ENCODE data around the gene TRIO.
A peak's percentile ranks its signal among the peaks of the same experiment; 100 is the strongest.

TRIO gene

DNA sequence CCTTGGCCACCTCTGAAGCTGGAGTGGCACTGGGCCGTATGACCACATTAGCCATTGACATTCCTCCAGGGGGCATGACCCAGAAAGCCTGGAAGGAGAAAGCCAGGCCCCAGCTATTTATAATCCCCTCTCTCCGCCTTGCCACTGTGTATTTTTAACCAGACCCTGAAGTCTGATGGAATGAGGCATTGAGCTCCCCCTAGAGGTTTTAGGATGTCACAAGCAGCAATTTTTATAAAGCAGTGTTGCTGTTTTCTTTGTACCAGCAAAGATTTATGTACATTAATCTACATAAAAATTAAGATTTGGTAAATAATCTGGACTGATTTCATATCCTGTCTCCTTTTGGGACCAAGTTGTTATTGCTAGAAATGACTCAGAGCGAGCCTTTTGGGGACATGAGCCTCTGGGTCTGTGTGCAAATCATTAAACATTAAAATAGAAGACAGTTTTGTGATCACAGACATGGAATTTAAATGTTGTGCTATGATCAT lies 127.1 kb downstream of the TRIO start:
- peak; percentile 87 for DNase-seq

DNA sequence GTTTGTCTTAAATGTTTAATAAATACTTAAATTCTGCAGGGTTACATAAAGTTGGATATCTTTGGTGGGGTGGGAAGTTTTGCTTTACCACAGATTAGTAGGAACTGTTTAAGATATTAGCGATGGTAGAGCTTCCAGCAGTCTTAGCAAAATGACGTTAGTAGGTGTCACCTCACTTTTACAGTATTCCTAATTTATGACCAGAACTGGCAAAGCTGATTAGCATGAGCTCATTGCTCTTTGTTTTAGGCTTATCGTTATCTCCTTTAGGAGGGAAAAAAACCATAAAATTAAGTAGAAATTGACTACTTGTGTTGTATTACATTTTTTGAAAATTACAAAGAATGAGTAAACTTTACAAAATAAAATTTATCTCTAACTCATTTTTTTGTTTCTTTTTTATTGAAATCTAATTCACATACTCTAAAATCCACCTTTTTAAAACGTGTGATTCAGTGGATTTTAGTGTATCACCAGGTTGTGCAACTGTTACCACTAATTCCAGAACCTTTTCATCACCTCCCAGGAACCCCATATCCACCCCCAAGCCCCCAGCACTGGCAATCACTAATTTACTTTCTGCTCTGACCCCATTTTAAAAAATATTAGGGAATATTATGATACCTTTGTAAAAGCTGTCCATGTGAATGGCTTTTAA lies 129.5 kb downstream of the TRIO start:
- no peak for DNase-seq

DNA sequence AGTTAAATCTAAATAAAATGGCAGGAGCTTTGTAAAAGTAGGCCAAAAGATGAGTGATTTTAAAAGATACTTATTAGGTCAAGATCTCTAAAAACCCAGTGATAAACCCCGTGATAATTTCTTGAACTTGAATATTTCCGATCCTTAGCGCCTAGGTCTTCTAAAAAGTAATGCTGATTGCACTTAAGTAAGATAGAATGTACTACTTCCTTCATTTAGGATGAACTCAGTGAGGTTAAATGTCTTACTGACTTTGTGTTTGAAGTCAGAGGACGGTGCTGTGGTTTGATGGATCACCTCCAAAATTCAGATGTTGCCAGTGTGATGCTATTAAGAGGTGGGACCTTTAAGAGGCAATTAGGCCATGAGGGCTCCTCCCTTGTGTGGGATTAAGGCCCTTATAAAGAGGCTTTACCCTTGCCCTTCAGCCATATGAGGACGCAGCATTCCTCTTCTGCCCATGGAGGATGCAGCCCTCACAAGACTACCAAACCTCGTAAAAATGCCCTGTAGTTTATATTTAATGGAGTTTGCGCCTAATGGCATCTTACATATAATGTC lies 130.1 kb downstream of the TRIO start:
- DNase-seq, result no peak

DNA sequence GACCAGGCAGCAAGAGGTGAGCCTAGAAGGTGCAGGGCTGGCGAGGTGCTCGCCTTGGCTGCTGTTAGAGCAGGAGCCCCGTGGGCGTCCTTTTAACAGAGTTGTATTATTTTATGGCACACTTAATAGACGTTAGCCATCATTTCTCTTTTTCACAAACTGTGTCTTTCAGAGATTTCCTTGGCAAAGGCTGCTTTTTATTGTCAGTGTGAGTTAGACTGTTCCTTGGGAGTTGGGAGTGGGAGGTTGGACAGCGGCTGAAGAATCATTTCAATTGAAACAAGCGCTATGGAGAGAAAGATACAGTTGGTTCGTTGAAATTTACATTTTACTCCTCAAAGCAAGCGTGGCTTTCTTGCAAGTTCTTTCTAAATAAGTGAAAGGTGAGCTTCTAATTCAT lies 133.2 kb downstream of the TRIO start:
- DNase-seq, result no peak

DNA sequence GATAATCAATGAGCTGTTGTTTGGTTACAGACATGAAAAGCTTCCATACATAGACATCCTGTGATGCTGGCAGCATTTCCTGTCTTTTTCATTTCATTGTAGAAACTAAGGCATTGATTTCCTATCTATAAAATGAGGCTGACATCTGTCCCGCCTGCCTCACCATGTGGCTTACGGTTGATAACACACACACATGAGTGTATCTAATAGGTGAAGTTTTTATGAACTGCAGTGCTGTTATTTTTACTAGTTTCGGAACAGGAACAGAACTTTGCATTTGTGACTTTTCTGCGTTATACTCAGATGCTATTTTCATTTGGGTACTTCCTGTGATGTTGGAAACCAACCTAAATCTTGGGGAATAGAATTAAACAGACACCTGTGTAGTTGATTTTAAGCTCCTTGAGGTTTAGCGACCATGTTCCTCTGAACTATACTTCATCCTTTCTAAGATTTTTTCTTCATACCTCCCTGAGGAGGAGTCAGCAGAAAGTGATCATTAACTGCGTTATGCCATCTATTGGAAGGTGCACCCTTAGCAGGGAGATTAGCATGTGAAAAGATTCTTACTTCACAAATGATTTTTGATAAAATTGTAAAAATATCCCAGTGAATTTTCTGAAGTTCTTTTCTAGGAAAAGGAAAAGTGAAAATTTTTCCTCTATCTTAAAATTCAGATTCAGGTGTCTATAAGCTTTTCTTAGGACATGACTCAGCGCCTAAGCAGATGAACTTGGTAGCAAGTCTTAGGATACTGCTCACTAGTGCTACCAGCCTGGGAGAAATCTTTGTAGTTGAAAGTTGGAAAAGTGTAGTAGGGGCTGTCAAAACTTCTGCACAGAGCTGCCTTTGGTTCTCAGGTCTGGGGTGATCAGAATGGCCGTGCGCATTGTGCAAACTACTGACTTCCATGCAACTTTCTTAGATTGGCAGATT lies 134.5 kb downstream of the TRIO start:
- peak; percentile 56 for DNase-seq

DNA sequence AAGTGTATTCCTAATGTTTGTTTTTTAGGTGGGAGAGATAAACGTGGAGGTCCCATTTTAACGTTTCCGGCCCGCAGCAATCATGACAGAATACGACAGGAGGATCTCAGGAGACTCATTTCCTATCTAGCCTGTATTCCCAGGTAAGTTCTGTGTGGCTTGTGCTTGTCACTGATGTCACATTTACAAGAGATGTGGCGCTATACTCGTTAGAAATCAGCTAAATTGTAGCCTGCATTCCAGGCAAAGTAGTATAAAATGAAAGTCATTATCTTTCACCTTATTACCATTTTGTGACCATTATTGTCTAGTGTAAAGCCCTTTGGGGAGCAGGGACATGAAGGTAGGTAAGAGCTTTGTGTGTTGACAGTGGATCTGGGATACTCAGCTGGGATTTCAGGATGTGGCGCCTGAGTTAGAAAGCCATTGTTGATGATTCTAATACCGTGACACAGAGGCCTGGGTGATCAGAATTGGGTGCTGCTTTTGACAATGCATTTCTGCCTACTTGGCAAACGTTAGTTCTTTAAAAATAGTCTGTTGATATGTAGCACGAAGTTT lies 137.2 kb downstream of the TRIO start:
- DNase-seq, result no peak

DNA sequence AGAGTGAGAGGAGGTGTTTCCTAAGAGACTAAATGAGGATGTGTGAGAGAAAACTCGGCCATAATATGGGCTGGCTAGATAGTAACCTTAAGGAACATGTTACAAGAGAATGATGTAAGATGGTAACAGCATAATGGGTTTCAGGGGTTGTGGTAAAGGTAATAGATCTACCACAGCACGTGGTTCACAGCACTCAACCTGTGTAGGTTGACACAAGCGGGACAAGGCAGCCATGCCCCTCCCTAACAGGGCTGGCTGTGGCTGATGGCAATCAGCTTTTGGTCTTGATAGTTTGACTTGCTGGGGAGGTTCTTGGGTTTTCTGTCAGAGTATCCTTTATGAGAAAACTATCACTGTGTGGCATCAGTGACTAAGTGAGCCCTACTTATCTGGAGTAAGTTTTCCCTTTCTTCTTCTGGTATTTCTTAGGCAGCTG lies 138.6 kb downstream of the TRIO start:
- peak; percentile 63 for DNase-seq

DNA sequence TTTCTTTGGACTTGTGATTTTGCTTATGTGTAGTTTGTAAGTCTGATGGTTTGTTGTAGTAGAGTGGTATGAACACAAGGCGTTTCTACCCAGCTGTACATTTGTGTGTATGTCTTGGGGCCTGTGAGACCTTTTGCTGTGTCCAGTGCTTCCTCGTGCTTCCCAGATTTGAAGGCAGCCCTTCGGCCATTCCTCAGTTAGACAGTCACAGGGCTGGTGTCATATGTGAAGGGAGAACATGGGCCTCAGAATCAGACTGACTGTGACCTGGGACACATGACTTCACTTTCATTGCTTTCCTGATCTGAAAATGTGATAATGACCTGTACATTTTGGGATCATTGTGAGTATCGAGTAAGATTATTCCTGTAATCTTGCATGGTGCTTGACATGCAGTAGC lies 140.0 kb downstream of the TRIO start:
- DNase-seq, result no peak

DNA sequence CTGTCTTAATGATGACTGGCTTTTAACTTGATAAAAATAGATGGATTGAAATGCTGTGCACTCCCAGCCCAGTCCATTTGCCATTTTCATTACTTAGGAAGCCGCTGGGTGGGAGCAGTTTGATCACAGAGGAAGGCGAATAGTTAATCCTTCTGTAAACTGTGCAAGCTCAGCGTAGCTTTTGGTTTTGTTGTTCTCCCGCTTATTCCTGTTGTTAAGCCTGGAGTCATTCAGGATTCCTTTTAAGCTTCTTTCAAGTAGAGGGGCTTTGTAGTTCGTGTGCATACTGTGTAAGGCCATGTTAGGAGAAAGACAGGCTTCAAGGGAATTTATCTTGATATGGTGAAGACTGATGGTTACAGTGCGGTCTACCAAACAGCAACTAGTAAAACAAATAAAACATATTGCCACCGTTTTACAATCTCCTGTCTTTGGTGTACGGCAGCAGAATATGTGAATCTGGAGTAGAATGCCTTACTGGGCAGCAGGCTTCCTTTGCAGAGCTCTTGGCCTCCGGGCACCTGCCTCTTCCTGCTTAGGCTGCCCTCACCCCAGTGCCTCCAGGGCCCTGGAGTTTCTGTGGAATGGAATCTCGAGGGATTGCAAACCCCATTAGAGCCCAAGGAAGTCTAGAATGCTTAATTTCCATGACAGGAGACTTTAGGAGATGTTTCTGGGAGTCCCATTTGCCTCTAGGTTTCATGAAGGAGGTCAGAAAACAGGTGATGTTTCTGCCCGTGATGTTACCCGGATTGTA lies 141.4 kb downstream of the TRIO start:
- no peak for DNase-seq

DNA sequence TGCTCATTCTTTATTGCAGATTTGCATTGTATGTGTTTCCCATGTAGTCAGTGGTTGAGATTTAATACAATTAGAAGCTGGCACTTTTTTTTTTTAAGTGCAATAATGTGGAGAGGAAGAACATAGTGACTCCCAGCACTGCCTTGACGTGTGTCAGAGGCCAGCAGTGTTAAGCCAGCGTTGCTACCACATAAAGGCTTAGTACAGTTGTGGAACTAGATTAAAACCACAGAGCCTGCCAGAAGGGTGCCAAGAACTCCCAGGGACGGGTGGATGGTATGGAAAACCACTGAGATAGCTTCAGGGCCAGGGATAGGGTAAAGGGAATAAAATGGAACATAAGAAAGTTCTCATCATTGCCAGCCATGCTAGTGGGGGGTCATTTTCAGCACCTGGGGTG lies 142.9 kb downstream of the TRIO start:
- no peak for DNase-seq

DNA sequence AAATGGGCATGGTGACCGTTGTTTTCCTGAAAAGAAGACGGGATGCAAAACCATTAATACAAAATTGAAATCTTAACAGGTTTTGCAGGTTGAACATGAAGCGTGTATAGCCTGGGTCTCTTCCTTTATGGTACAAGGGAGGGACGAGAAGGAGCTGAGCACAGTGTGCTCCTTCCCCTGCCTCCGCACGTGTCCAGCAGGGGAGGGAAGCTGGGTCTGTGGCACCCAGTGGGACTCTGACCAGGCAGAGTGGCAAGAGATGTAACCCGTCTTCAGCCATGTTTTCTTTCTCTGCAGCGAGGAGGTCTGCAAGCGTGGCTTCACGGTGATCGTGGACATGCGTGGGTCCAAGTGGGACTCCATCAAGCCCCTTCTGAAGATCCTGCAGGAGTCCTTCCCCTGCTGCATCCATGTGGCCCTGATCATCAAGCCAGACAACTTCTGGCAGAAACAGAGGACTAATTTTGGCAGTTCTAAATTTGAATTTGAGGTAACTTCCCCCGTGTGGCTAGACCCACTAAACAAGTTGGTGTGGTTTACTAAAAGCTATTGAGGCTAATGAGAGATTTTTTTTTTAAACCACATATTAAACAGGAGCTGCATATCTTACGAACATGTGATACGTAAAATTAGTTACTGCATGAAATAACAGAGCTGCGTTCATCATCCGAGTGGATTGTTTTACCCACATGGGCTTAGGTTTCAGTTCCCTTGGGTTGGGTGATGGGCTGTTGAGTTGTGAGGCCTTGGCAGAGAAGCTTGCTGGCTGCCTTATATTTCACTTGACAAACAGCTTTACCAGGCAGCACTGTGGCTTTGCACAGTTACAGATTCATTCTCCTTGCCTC lies 143.7 kb downstream of the TRIO start:
- DNase-seq, result no peak

DNA sequence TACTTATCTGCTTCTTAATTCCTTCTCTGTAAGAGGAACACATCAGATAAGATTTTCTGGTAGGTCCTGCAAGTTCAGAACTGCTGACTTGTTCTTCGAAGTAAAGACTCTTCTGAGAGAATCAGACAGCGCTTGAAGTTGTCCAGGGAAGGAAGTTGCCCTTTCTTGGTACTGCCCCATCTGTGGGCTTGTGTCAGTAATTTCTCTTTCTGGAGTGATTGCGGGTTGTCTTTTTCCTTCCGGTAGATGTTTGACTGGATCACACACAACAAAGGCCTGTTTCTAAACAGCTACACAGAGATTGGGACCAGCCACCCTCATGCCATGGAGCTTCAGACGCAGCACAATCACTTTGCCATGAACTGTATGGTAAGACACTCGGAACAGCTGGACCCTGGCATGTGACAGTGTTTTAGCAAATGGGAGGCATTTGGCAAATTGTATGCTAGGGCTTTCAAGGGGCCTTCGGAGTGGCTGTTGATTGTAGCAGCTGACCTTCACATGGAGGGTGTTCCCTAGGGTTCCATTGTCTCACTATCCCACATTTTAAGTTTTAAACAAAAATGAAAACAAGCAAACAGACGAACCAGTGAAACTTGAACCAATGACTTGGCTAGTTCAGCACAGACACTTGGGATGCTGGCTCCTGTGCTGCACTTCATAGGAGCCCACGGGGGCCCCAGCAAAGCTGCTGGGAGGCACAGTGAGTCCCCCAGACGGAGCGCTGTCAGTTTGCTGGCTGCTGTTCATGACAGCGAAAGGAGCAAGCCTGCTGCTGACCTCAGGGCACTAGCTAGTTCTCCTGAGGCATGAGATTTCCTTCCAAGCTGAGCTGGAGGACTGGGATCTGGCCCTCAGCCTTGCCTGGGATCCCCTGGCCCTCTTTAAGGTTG lies 149.9 kb downstream of the TRIO start:
- no peak for DNase-seq

DNA sequence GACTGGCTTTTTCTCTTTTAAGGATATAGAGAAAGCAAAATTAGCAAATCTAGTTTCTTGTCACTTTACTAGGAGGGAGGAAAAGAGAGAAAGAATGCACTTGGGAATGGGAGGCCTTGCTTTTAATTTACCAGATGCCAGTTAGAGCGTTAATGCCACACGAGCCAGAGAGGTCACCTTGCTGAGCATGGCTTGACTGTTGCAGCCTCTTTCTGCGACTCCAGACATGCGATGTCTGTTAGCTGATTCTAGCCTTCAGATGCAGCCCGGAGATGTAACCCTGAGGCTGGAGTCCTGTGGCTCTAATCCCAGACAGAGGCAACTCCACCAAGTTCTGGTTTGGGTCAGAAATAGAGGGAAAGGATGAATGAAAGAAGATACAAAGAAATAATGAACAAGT lies 152.5 kb downstream of the TRIO start:
- DNase-seq, result no peak

DNA sequence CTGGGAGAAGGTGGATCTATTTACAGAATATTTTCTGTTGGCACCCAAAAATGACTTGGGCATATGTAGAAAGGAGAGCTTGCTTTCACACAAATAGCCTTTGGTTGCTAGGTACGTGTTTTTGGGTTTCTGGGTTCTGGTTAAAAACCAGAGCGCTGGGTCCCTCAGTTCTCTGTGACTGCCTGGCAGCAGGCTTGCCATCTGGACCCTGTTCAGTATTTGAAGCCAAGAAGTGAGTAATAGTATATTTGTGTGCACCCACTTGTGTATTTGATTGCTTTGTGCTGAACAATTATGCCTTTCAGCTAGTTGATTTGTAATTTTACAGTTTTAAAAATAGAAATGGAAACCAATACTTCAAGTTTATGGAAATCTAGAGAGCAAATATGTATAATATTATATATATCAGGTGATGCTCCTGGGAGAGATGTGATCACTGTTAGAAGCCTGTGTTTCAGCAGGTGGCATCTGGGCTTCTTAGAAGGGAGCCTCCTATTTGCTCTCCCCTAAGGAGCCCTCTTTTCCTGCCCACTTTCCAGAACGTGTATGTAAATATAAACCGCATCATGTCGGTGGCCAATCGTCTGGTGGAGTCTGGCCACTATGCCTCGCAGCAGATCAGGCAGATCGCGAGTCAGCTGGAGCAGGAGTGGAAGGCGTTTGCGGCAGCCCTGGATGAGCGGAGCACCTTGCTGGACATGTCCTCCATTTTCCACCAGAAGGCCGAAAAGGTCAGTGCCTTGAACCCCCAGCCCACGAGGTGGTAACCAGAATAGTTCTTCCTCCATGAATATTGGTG lies 153.6 kb downstream of the TRIO start:
- DNase-seq, result no peak

DNA sequence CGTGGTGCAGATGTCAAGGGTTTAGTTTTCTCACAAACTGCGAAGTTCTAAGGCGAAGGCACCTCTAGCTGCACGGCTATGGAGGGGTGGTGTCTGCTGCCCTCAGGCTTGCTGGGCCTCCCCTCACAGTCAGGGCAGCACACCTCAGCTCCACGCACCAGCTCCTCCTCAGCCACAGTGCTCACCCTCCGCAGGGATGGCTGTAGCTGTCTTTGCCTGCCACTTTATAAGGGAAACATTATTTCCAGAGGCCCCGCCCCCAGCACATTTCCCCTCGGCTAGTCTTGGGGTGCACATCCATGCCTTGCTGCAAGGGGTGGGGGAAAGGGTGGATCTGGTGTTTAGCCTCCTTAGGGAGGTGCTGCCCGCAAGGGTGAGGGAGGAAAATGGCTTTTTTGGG lies 154.6 kb downstream of the TRIO start:
- DNase-seq, result no peak

DNA sequence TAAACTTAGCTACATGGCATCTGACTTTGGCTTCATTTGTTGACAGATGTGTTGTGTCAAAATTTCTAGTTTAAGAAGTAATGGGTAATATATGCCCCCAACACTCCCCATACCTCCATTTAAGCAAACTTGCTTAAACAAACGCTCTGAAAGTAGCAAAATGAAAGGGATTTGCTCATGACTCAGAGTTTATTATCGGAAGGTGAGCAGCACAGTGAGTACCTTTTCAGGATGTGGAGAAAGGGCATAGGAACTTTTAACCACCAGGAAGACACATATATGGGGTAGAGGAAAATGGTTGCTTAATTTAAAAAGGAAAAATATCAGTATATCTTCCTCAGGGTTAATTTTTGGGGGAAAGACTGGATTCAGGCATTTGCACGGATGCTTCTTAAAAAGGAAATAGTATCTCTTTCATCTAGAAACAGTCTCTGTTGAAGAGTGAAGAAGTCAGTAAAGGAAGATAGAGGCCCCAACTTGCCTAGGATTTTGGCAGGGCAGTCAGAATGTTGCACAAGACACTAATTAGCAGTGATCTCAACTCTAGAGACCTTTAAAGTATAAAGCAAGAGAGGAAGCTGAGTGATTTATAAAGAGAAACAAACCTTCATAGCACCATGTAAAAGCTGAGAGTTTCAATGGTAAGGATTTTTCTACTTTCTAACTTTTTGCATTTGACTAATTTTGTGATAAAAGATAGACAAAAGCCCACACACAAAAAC lies 155.1 kb downstream of the TRIO start:
- no peak for DNase-seq

DNA sequence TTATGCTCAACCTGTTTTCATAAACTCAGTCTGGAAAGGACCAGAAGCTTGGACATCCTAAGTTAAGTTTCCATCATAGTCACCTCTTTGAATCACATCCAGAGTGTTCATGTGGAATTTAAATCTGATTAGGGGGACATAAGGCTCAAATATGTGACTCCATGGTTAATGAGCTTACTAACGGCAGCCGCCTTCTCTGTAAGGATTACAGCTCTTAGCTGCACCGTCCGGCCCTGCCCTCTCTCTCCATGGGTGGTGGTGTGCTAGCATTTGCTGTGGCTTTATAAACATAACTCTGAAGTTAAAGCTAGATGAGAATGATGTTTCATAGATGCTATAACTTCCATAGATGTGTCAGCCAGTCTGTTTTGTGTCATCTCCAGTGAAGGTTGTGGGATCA lies 156.5 kb downstream of the TRIO start:
- DNase-seq, result no peak

DNA sequence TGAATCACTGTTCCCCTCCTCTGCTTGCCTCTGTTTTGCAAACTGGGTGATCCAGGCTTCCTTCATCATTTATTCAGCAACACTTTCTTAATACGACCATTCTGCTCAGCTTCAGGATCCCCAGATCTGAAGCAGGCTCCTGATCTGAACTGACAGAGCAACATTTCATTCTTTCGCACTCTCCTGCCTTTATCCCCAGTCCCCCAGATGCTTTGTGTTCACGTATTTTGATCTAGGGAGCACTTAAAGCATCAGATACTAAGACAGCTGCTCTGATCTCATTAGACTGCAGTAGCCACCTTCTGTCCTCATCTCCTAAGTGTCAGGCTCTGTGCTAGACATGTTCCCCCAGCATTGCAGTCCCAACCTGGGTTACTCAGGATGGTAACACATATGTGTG lies 158.0 kb downstream of the TRIO start:
- no peak for DNase-seq

DNA sequence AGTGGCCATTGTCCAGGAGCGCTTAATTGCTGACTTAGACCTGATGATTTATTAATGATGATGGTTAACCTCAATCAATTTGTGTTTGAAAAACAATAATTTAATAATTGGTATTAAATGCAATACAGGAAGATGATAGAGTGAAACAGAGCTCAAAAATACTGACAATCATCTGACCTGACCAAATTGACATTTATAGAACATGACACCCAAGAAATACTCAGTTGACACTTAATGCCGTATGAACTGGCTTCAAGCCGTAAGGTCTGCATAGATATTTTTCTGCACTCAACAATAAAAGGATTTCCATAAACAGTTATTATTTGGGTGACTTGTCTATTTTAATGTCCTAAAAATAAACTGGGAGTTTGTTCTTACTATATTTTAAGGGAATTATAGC lies 159.2 kb downstream of the TRIO start:
- DNase-seq, result no peak

All from hematopoietic multipotent progenitor cell treated with erythropoietin and hydrocortisone succinate and interleukin-3 and kit ligand, for 6 days (in vitro differentiated cells).